Measurements from ENCODE around the gene PRSS57.

The PRSS57 gene

DNA sequence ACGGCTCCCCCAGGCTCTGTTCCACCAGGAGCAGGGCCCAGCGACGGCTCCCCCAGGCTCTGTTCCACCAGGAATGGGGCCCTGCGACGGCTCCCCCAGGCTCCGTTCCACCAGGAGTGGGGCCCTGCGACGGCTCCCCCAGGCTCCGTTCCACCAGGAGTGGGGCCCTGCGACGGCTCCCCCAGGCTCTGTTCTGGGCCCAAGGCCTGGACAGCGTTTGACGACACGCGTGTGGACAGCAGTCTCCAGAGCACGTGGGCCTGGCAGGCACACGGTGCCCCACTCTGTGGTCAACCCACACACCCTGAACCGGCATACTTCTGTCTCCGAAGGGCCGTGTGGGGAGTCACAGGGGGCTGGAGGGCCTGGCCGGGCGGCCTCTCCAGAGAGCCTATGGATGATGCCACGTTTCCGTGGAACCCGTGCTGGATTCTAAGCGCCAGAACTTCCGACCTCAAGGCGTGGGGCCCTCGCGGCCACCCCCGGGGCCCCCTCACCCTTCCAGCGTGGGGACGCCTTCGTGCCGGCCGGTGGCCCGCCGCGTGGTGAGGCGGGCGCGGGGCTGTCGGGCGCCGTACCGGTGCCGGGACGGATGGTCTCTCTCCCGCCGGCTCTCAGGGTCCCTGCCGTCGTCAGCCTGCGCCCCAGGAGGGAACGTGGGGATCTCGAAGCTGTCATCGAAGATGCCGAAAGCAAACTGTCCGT is 44.0 kb downstream of the PRSS57 start:
- DNase-seq (ENCODE audit: insufficient read length, low spot score) (no peak), FAIRE-seq (no peak)
- no peak for TF ChIP-seq POLR2A (IDR thresholded peaks at IDR 0.05; ENCODE audit: low read depth, low read length)

DNA sequence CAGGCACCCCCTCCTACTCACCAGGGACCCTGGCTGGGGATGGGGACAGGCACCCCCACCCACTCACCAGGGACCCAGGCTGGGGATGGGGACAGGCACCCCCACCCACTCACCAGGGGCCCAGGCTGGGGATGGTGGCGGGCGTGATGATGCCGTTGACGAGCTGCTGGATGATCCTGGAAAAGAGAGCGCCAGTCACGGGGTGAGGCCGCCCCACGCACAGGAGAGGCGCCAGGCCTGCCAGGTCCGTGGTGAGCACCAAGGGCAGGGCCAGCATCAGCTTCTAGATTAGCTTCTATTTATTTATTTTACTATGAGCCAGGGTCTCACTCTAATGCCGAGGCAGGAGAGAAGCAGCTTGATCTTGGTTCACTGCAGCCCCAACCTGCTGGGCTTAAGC is 45.1 kb downstream of the PRSS57 start:
- FAIRE-seq (no peak), DNase-seq (ENCODE audit: insufficient read length, low spot score) (no peak)
- no peak for TF ChIP-seq POLR2A (IDR thresholded peaks at IDR 0.05; ENCODE audit: low read depth, low read length)

GRCh38 chr19:648904-649801 is 46.1 kb downstream of the PRSS57 start:
- FAIRE-seq (no peak), DNase-seq (ENCODE audit: insufficient read length, low spot score) (no peak)
- no peak for TF ChIP-seq POLR2A (IDR thresholded peaks at IDR 0.05; ENCODE audit: low read depth, low read length)

- FAIRE-seq (no peak), DNase-seq (ENCODE audit: insufficient read length, low spot score) (no peak)
- no peak for TF ChIP-seq POLR2A (IDR thresholded peaks at IDR 0.05; ENCODE audit: low read depth, low read length)
These were observed 46.9 kb downstream of the PRSS57 start for GRCh38 chr19:648305-648704.

GRCh38 chr19:647566-648284 is 47.5 kb downstream of the PRSS57 start:
- DNase-seq (ENCODE audit: insufficient read length, low spot score) (no peak), FAIRE-seq (no peak)
- no peak for TF ChIP-seq POLR2A (IDR thresholded peaks at IDR 0.05; ENCODE audit: low read depth, low read length)

DNA sequence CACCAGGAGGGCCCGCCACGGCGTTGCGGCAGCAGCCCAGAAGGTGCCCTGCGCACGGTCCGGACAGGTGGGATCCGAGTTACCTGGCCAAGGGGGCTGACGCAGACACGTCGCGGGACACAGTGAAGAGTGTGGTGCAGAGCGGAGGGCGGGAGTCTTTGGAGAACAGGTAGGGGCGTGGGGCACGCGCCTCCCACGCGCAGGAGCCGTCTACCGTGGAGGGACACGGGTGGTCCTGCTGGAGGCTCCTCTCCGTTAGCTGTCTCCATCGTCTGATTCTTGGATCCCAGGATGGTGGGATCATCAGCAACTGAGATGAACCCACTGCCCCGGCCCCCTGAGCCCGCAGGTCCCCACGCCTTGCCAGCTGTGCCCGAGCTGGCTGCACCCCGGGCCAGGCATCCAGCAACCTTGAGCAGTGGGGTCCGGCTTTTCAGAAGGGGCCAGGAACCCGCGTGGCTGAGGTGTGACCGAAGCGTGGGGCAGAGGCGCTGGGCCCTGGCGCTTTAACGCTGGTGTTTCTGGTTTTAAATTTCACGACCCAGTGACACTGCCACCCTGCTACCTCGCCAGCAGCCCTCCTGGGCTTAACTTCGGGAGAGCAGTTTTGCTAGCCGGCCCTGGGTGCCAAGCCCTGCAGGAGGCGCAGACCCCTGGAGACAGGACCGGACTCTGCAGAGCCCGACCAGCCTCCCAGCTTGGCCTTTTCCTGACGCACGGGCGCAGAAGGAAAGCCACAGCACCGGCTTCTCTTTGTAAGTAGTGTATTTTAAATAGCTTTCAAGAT is 48.3 kb downstream of the PRSS57 start:
- no peak for DNase-seq (ENCODE audit: insufficient read length, low spot score)
- FAIRE-seq, result no peak
- TF ChIP-seq POLR2A (IDR thresholded peaks at IDR 0.05; ENCODE audit: low read depth, low read length), result no peak

GRCh38 chr19:645912-646778 is 49.1 kb downstream of the PRSS57 start:
- FAIRE-seq (no peak), DNase-seq (ENCODE audit: insufficient read length, low spot score) (no peak)
- no peak for TF ChIP-seq POLR2A (IDR thresholded peaks at IDR 0.05; ENCODE audit: low read depth, low read length)

GRCh38 chr19:644789-645188 is 50.5 kb downstream of the PRSS57 start:
- no peak for TF ChIP-seq POLR2A (IDR thresholded peaks at IDR 0.05; ENCODE audit: low read depth, low read length)
- no peak for DNase-seq (ENCODE audit: insufficient read length, low spot score)
- no peak for FAIRE-seq

DNA sequence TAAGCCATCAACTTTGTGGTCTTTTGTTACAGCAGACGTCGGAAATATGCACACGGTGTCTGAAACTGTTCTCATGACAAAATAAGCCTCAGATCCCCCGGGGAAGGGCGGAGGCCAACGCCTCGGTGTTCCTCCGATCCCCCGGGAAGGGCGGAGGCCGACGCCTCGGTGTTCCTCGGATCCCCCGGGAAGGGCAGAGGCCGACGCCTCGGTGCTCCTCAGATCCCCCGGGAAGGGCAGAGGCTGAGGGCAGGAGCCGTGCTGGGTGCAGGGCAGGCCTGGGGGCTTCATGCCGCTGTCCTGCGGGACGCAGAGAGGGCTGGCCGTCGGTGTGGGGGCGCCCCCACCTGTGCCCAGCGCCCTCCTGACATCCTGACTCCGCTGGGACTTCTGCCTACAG is 50.9 kb downstream of the PRSS57 start:
- DNase-seq (ENCODE audit: insufficient read length, low spot score) (no peak), FAIRE-seq (no peak)
- TF ChIP-seq POLR2A (IDR thresholded peaks at IDR 0.05; ENCODE audit: low read depth, low read length), result no peak

DNA sequence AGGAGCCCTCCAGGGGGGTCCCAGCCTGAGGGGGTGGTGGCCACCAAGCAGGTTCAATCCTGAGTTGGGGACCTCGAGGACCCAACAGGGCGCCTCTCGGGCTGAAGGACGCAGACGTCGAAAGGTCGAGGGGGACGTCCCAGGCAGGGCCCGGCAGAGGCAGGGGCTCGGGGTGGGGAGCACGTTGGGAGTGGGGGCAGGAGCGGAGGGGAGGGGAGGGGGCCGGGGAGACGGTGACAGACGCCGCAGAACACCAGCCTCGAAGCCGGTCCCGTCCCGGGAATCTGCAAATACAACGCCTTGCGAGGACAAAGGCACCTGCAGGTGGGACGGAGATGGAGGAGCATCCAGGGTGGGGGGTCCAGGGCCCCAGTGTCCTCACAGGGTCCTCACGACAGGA is 51.5 kb downstream of the PRSS57 start:
- no peak for FAIRE-seq

DNA sequence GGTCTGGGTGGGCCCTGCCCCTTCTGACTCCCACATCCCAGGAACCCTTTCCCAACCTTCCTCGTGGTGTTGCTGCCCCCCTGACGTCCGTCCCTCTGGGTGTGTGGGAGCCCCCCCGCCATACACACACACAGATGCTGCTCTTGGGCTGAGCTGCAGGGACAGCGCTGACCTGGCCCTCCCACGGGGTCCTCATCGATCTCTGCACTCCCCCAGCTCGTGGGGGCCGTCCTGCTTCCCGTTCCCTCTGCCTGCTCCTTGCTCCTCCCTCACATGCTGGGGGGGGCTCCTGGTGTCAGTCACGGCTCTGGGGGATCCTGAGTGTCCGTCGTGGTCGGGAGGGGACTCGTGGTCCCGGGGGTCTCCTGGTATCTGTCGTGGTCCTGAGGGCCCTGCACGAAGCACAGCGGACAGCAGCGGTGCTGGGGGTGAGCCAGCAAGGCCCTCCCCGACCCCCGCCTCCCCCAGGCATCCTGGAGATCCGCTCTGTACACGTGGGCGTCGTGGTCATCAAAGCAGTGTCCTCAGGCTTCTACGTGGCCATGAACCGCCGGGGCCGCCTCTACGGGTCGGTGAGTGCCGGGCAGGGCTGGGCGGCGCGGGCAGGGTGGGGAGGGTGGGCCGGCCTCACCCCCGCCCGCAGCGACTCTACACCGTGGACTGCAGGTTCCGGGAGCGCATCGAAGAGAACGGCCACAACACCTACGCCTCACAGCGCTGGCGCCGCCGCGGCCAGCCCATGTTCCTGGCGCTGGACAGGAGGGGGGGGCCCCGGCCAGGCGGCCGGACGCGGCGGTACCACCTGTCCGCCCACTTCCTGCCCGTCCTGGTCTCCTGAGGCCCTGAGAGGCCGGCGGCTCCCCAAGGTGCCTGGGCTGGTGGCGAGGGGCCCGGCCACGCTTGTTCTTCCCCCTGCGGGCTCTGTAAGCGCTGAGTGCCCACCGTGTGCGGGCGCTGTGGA is 52.2 kb downstream of the PRSS57 start:
- TF ChIP-seq POLR2A (IDR thresholded peaks at IDR 0.05; ENCODE audit: low read depth, low read length), result no peak
- no peak for DNase-seq (ENCODE audit: insufficient read length, low spot score)
- FAIRE-seq, result no peak

More for the DNA sequence above, 51.5 kb downstream of the PRSS57 start:
- TF ChIP-seq POLR2A (IDR thresholded peaks at IDR 0.05; ENCODE audit: low read depth, low read length), result no peak
- DNase-seq (ENCODE audit: insufficient read length, low spot score), result no peak

DNA sequence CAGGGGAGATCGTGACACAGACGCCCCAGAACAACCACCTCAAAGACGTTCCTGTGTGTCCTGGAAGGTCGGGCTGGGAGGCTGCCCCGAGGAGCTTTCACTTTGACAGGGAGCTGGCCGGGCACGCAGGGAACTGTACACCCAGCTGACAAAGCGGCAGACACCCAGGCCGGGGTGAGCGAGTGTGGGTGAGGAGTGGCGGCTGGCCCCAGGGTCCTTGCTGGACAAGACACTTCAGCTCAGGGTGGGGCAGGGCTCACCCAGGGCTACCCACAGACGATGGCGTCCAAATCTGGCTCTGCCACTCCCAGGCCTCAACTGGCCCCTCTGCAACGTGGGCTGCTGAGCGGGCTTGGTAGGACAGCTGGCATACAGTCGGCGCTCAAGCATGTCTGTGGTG is 53.5 kb downstream of the PRSS57 start:
- DNase-seq (ENCODE audit: insufficient read length, low spot score), result no peak
- no peak for FAIRE-seq

More for the DNA sequence above, 53.5 kb downstream of the PRSS57 start:
- no peak for TF ChIP-seq POLR2A (IDR thresholded peaks at IDR 0.05; ENCODE audit: low read depth, low read length)

All from H54 (cell line).